ENCODE results near the gene URB1.

GRCh38 chr21:32426066-32426465, 33.3 kb upstream of the URB1 start:
- TF ChIP-seq POLR2A (IDR thresholded peaks at IDR 0.05), result no peak
- no peak for TF ChIP-seq POLR2AphosphoS5 (IDR thresholded peaks at IDR 0.05)
- TF ChIP-seq, protein P1, sequence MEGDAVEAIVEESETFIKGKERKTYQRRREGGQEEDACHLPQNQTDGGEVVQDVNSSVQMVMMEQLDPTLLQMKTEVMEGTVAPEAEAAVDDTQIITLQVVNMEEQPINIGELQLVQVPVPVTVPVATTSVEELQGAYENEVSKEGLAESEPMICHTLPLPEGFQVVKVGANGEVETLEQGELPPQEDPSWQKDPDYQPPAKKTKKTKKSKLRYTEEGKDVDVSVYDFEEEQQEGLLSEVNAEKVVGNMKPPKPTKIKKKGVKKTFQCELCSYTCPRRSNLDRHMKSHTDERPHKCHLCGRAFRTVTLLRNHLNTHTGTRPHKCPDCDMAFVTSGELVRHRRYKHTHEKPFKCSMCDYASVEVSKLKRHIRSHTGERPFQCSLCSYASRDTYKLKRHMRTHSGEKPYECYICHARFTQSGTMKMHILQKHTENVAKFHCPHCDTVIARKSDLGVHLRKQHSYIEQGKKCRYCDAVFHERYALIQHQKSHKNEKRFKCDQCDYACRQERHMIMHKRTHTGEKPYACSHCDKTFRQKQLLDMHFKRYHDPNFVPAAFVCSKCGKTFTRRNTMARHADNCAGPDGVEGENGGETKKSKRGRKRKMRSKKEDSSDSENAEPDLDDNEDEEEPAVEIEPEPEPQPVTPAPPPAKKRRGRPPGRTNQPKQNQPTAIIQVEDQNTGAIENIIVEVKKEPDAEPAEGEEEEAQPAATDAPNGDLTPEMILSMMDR (IDR thresholded peaks at IDR 0.05), result no peak
- no peak for TF ChIP-seq EP300 (IDR thresholded peaks at IDR 0.05)
